K562 (cell line): ENCODE results near the gene PPIP5K2. TPM values are rescaled to one million over a fixed set of nuclear protein-coding genes. Genes with fewer than 3 reads are reported as not detected.

ENCODE experiments used
- ARID1B ChIP-seq: fragments of 450-650 bp; IDR thresholded peaks from 2 replicates; pipeline ENCODE4 v1.6.1; 2016; ENCODE audit warnings: antibody characterized with exemption, mild to moderate bottlenecking, inconsistent platforms
- CBX5 ChIP-seq: IDR thresholded peaks from 2 replicates; pipeline ENCODE4 v1.6.1; 2014; ENCODE audit warnings: low read depth, borderline replicate concordance
- CCNT2 ChIP-seq: IDR thresholded peaks from 2 replicates; pipeline ENCODE4 v1.6.1; 2011; ENCODE audit warnings: borderline replicate concordance, low read depth, mild to moderate bottlenecking, moderate library complexity, mixed read lengths, low read length; ENCODE audit not compliant: insufficient read length; ENCODE audit errors: extremely low read depth
- DMBX1 ChIP-seq: fragments of 250-450 bp; sonication (Bioruptor Pico); IDR thresholded peaks from 2 replicates; pipeline ENCODE4 v1.8.0; 2022; ENCODE audit warnings: inconsistent platforms, mild to moderate bottlenecking, moderate library complexity, borderline replicate concordance
- ETS1 ChIP-seq: conservative IDR thresholded peaks from 2 replicates; pipeline ENCODE4 v1.6.1; 2011; ENCODE audit warnings: low read depth, mild to moderate bottlenecking, low read length; ENCODE audit not compliant: control insufficient read depth
- IRF9 ChIP-seq: fragments of 450-650 bp; IDR thresholded peaks from 2 replicates; pipeline ENCODE4 v1.6.1; 2016; ENCODE audit warnings: missing biosample characterization, missing genetic modification characterization
- MCM2 ChIP-seq: fragments of 450-650 bp; IDR thresholded peaks from 2 replicates; pipeline ENCODE4 v1.6.1; 2017; ENCODE audit warnings: low read depth, mild to moderate bottlenecking
- NFXL1 ChIP-seq: fragments of 450-650 bp; formaldehyde crosslinking; IDR thresholded peaks from 2 replicates; pipeline ENCODE4 v1.4.0; 2021; ENCODE audit warnings: mild to moderate bottlenecking
- PHF20 ChIP-seq: fragments of 450-650 bp; IDR thresholded peaks from 2 replicates; pipeline ENCODE4 v1.6.1; 2018; ENCODE audit not compliant: partially characterized antibody
- POLR3G ChIP-seq: IDR thresholded peaks from 2 replicates; pipeline ENCODE4 v1.6.1; 2011; ENCODE audit not compliant: insufficient read length, insufficient replicate concordance; ENCODE audit errors: extremely low read depth
- PYGO2 ChIP-seq: fragments of 450-650 bp; IDR thresholded peaks from 2 replicates; pipeline ENCODE4 v1.6.1; 2016; ENCODE audit warnings: mild to moderate bottlenecking, missing genetic modification characterization, moderate library complexity, missing compliant biosample characterization
- RBM22 ChIP-seq: fragments of 200-400 bp; formaldehyde crosslinking; IDR thresholded peaks from 2 replicates; pipeline ENCODE4 v1.6.1; 2018; ENCODE audit warnings: low read length, low read depth; ENCODE audit not compliant: poor library complexity, severe bottlenecking
- SMAD3 ChIP-seq: fragments of 450-650 bp; formaldehyde crosslinking; conservative IDR thresholded peaks from 2 replicates; pipeline ENCODE4 v1.4.0; 2020; ENCODE audit warnings: mild to moderate bottlenecking
- SNIP1 ChIP-seq: fragments of 450-650 bp; IDR thresholded peaks from 2 replicates; pipeline ENCODE4 v1.7.1; 2017; ENCODE audit warnings: low read depth, mild to moderate bottlenecking
- ZNF12 ChIP-seq: sonication (generic); formaldehyde crosslinking; IDR thresholded peaks from 2 replicates; pipeline ENCODE4 v1.4.0; 2020; ENCODE audit warnings: mild to moderate bottlenecking, missing genetic modification reagents
- ZNF23 ChIP-seq: fragments of 250-450 bp; sonication (Bioruptor Pico); IDR thresholded peaks from 2 replicates; pipeline ENCODE4 v1.4.0; 2020; ENCODE audit warnings: mild to moderate bottlenecking
- ZNF274 ChIP-seq: IDR thresholded peaks from 2 replicates; pipeline ENCODE4 v1.6.1; 2011; ENCODE audit warnings: low read depth, mild to moderate bottlenecking, low read length, moderate library complexity, borderline replicate concordance
- ZNF695 ChIP-seq: fragments of 450-650 bp; formaldehyde crosslinking; IDR thresholded peaks from 2 replicates; pipeline ENCODE4 v1.4.0; 2020; ENCODE audit warnings: mild to moderate bottlenecking, moderate library complexity
- polyA plus RNA-seq, 8 experiments: library from polyadenylated mRNA; depleted of rRNA in 4 of 8; stranded (reverse) in 5 of 8; unstranded in 3 of 8; fragments of >200 nt; fragmentation: Nextera tagmentation in 2 of 8; fragmentation: Illumina TruSeq in 1 of 8; extraction: Ambion mirVana in 2 of 8; extraction: Trizol in 1 of 8; gene quantifications; 2 replicates each; pipeline versions ENCODE4 v1.2.1 to v1.2.3, GENCODE V29; 2011 to 2014; ENCODE audit warnings: inconsistent platforms in 1 of 8, missing spikeins in 1 of 8
- total RNA-seq, 7 experiments: library from RNA; depleted of rRNA in 6 of 7; stranded (reverse); fragments of >200 nt in 6 of 7; fragmentation: Illumina TruSeq in 2 of 7; extraction: Trizol in 2 of 7; gene quantifications; 2 replicates each; pipeline versions ENCODE4 v1.2.1 to v1.2.3, GENCODE V29; 2011 to 2021; ENCODE audit warnings: low replicate concordance in 1 of 7
- TF ChIP-seq, protein P1 (sequence below): fragments of 250-450 bp; sonication (Bioruptor Pico); IDR thresholded peaks from 2 replicates; pipeline ENCODE4 v1.4.0; 2020
- TF ChIP-seq, protein P2 (sequence below): sonication (generic); formaldehyde crosslinking; IDR thresholded peaks from 2 replicates; pipeline ENCODE4 v1.8.0; 2022; ENCODE audit warnings: mild to moderate bottlenecking, missing genetic modification reagents

Gene PPIP5K2
- total and polyA plus RNA-seq, 9 of the 15 experiments (the other 6 are each of a cell fraction or from before 2014, with no cell fraction given): 39.4 to 150 (median 99.1) TPM

GRCh38 chr5:103119765-103120606 is at the start of gene PPIP5K2, which contains the start of gene GIN1 (continued):
- TF ChIP-seq, protein P1, sequence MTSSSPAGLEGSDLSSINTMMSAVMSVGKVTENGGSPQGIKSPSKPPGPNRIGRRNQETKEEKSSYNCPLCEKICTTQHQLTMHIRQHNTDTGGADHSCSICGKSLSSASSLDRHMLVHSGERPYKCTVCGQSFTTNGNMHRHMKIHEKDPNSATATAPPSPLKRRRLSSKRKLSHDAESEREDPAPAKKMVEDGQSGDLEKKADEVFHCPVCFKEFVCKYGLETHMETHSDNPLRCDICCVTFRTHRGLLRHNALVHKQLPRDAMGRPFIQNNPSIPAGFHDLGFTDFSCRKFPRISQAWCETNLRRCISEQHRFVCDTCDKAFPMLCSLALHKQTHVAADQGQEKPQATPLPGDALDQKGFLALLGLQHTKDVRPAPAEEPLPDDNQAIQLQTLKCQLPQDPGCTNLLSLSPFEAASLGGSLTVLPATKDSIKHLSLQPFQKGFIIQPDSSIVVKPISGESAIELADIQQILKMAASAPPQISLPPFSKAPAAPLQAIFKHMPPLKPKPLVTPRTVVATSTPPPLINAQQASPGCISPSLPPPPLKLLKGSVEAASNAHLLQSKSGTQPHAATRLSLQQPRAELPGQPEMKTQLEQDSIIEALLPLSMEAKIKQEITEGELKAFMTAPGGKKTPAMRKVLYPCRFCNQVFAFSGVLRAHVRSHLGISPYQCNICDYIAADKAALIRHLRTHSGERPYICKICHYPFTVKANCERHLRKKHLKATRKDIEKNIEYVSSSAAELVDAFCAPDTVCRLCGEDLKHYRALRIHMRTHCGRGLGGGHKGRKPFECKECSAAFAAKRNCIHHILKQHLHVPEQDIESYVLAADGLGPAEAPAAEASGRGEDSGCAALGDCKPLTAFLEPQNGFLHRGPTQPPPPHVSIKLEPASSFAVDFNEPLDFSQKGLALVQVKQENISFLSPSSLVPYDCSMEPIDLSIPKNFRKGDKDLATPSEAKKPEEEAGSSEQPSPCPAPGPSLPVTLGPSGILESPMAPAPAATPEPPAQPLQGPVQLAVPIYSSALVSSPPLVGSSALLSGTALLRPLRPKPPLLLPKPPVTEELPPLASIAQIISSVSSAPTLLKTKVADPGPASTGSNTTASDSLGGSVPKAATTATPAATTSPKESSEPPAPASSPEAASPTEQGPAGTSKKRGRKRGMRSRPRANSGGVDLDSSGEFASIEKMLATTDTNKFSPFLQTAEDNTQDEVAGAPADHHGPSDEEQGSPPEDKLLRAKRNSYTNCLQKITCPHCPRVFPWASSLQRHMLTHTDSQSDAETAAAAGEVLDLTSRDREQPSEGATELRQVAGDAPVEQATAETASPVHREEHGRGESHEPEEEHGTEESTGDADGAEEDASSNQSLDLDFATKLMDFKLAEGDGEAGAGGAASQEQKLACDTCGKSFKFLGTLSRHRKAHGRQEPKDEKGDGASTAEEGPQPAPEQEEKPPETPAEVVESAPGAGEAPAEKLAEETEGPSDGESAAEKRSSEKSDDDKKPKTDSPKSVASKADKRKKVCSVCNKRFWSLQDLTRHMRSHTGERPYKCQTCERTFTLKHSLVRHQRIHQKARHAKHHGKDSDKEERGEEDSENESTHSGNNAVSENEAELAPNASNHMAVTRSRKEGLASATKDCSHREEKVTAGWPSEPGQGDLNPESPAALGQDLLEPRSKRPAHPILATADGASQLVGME (CRISPR knock-in tag): no peak
- TF ChIP-seq RBM22 (no peak), NFXL1 (CRISPR knock-in tag) (no peak), SMAD3 (no peak; the same call in 1 of the 2 replicates), ETS1 (peak; percentile 70; the same call in 1 of the 2 replicates), ZNF274 (no peak), POLR3G (no peak), PHF20 (peak; percentile 73), MCM2 (no peak), ARID1B (peak; percentile 56; the same call in 1 of the 2 replicates), ZNF695 (CRISPR knock-in tag) (no peak), CBX5 (no peak), ZNF23 (CRISPR knock-in tag) (no peak), PYGO2 (tag) (no peak), CCNT2 (no peak), DMBX1 (CRISPR knock-in tag) (no peak), ZNF12 (CRISPR knock-in tag) (peak; percentile 64; the same call in 1 of the 2 replicates), SNIP1 (no peak), IRF9 (tag) (no peak)
- TF ChIP-seq, protein P2, sequence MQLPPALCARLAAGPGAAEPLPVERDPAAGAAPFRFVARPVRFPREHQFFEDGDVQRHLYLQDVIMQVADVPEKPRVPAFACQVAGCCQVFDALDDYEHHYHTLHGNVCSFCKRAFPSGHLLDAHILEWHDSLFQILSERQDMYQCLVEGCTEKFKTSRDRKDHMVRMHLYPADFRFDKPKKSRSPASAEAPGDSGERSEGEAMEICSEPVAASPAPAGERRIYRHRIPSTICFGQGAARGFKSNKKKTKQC (CRISPR knock-in tag): no peak
